NCI-H146 treated with DMSO at 0.1 percent for 48 hours (cell line): ENCODE results near the gene OGA.
A peak's percentile ranks its signal among the peaks of the same experiment; 100 is the strongest.

Source experiments
- DNase-seq: peaks from one replicate; lab custom pipeline; 2025; ENCODE audit not compliant: unreplicated experiment; lab: John Stamatoyannopoulos, UW

The OGA gene

GRCh38 chr10:101818119-101818871 lies at the start of gene OGA:
Gene OGA, minus strand, starts transcription at chr10:101818444. Its CDS starts 422 bp downstream, at chr10:101818022.
- DNase-seq = peak; percentile 99

DNA sequence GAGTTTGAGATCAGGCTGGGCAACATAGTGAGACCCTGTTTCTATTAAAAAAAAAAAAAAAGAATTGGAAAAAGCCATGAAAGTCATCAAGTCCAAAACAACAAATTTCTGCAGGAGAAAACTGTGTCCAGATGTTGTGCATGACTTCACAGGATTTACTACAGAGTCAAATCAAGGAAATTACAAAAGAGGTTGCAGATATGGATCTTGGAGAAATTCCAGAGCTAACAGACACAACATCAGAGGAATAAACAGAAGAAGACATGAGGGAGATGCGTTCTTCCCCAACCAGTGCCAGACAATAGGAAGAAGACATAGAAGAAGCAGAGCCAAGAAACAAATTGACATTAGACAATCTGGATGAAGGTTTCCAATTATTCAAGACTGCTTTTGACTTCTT lies 49.7 kb upstream of the OGA start:
- no peak for DNase-seq

DNA sequence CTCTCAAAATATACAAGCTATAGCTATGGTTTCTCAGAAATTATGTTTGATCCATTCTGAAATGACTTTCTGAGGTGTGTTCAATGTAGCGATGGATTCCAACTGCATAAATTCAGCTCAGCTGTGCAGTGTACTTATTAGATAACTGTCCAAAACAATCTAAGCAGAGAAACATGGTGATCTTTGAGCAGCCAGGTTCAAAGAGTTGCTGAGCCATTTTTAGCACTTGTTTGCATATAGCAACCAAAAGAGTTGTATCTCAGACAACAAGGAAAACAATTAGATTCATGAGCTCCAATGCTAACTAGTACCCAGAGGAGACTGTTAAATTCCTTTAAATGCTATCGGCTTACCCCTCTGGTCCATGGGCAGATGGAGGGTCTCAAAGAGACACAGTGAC lies 41.3 kb upstream of the OGA start:
- DNase-seq = no peak

DNA sequence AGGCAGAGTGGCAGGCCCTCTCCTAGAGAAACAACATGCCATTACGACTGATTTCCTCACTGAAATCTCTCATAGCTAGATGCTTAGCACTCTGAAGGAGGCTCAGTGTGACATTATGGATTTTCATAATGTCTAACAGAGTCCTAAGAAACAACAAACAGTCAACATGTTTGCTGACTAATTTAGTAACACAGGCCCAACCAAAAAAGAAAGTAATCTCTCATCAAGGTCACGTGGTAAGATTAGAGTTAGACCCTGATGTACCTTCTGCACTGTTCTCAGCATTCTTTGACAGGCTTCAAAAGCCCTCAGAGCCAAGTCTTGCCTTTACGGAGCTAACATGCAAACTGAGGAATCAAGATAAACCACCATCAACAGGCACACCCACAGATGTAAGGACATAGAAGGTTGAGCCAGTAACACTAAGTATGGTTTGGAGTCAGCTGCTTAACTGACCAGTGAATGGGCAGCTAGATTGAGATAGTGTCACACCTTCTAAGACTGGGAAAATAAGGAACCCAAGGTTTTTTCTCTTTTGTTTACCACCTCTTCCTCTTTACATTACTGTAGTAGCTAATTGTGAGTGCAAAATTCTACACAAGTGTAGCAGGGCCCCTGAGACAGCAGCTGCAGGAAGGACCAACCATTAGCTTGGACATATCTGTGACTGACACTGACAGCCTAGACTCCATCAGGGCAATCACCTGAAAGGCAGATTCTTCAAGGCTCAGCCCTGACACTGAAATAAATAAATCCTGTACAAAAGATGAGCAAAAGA lies 40.7 kb upstream of the OGA start:
- DNase-seq = no peak

- no peak for DNase-seq
These were observed 39.7 kb upstream of the OGA start for GRCh38 chr10:101857802-101858476.

- DNase-seq = no peak
These were observed 38.4 kb upstream of the OGA start for GRCh38 chr10:101856626-101857025.

- DNase-seq = no peak
These were observed 33.3 kb upstream of the OGA start for GRCh38 chr10:101851411-101852116.

DNA sequence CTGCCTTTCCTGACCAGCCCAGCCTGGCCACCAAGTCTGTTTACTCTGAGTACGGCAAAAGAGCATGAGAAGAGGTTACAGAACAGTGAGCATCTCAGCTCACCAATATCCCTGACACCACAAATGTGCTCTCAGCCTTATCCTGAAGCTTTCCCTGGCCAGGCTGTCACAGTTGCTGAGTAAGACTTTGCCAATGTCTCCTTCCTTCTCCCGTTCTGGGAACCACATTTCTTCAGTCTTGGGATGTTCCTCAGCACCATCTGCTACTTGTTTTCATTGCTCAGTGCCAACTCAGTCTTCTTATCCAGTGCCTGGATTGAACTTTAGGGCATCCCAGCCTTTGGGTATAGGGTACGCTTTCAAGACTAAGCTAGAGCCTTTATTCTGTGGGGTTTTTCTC lies 32.5 kb upstream of the OGA start:
- DNase-seq = no peak

- no peak for DNase-seq
These were observed 30.7 kb upstream of the OGA start for GRCh38 chr10:101848894-101849351.

DNA sequence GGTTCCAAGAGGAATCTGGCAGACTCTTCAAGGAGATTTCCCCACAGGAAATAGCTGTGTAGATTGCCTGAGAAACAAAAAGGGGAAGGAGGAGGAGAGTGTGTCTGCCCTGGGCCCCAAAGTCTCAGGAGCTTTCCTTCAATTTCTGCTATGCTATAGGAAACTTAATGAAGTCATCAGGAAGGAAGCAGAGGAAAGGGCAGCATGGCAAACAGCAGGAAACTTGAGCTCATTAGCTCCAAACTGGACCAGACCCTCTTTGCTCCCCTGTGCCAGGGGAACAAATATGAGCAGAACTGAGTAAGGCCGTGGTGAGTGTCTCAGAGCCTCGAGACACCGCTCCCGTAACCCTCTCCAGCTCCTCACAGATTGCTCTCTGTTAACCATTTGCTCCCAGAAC lies 30.2 kb upstream of the OGA start:
- no peak for DNase-seq

- DNase-seq = no peak
These were observed 27.6 kb upstream of the OGA start for GRCh38 chr10:101845893-101846292.

DNA sequence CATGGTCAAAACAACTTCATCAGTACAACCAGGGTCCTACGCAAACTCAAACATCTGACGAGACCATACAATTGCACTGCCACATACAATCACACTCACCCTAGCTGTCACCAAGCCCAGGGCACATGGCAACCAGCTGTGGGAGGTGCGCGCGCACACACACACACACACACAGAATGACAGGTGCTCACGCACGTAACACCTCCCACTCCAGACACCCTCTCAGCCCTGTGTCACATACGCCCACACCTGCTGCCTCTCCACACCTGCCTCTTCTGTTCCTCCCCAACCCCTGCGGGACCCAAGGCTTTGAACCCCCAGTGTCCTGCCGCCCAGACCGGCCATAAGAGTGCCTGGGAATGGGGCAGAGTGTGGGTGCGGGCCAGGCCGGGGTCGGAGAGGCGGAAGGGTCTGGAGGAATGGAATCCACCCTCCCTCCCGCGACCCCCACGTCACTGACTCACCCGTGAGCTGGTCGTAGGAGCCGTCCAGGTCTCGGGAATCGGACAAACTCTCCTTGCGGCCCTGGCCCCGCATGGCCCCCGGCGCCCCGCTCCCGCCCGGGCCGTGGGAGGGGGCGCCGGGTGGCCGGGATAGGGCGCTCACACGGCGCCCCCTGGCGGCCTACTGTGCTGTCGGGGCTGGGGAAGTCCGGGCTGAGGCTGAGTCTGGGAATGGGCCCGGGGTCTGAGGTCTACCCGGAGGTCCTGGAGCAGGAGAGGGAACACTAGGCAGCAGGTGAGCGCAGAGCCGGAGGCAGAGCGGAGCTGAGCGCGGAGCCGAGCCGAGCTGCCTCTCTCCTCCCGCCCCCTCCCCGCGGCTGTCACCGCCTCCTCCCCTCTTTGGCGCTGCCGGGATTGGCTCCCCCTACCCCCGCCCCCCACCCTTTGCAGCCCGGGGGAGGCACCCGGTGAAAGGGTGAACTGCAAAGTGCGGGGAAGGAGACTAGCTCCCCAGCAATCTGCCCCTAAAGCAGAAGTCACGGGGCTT lies 25.1 kb upstream of the OGA start, which contains the start of gene KCNIP2:
KCNIP2 (minus strand) TSS at position 769 of the 990 bp plus-strand sequence; CDS start at position 537, 232 bp downstream.
- no peak for DNase-seq

DNA sequence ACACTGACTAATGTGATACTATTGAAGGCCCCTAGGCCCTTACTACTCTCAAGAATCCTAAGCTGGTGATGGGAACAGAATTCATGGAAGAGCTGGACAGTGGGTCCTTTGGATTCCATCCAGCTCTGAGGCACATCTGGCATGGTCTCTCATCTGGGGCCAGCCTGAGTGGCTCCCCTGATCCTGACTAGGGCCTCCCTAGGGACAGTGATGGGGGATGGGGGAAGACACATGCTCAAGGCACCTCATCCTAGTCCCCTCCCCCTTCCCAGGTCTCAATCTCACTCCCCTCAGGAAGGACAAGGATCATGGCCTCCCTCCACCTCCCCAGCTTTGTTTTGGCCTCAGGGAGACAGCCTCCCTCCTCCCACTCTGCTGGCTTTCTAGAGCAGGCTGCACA lies 23.6 kb upstream of the OGA start:
- DNase-seq = no peak

- DNase-seq = peak; percentile 50
These were observed 22.7 kb upstream of the OGA start for GRCh38 chr10:101840741-101841453.

DNA sequence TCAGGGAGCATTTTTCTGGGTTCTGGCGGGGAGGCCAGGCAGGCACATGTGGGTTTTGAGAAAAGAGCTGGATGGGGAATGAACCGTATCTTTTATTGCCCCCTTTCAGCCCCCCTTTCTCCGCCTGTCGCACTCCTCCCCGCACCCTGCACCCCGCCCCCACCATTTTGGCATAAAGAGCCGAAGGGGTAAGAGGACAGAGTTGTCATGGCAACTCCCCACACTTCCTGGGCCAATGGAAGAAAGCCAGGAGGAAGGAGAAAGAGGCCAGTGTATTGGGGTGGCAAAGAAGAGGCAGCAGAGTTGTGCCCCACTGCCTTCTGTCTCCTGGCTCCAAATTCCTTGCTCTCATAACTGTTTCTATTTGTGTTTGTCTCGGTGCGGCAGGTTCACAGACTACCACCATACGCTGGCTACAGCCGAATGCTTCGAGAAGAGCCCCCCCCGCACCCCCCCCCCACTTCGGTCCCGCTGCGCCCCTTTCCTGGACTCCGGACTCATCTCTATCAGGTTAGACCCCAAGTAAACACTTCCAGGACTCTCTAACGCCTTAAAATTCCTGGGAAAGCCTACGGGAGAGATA lies 21.9 kb upstream of the OGA start:
- peak; percentile 20 for DNase-seq

- DNase-seq = no peak
These were observed 21.3 kb upstream of the OGA start for GRCh38 chr10:101839416-101840063.

DNA sequence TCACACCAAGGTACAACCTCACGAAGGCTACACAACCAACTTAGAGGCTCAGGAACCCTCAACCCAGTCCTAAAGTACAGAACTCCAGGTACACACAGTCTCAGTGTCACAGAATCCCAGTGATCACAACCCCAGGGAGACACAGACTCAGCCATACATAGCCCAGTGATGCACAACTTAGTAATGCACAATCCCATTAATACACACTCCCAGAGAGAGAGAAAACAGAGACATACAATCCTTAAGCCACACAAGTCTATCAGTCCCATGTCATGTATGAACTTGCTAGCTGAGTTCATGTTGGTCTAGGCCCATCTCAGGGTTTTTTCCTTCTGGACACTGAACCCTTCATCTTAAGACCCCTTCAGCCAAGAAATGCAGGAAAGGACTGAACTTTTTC lies 20.8 kb upstream of the OGA start:
- DNase-seq = no peak

DNA sequence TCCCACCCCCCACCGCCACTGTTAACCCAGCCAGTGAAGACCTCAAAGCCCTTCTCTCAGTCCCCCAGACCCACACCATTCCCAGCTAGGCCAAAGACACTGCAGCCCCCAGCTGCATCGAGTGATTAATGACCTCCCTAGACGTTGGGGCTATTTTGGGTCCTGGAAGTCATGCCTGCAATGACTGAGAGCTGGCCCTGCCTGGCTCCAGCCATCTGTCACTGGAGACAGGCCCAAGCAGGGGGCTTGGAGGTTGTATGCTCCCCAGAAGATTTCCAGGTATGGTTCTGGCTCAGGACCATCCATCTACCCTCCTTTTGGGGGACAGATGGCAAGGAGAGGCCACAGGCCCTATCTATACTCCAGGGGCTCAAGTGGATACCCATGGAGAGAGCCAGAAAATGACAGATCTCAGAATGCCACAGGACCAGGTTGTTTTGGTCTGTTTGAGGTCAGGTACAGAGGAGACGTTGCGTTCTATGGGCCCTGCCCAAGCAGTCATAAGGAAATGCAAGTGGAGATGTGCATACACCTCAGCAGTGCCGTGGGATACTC lies 20.2 kb upstream of the OGA start:
- no peak for DNase-seq
